A549 (cell line): ENCODE results near the gene CORO2B.

Experiments
- EP300 ChIP-seq, 2 experiments: fragments of >200 bp; sonication (Bioruptor Twin); formaldehyde crosslinking; IDR thresholded peaks; 2 replicates in 1 of 2; 3 replicates in 1 of 2; pipeline ENCODE4 v1.6.1; 2016 to 2017
- GATA3 ChIP-seq: IDR thresholded peaks from 2 replicates; pipeline ENCODE4 v1.6.1; 2012; ENCODE audit warnings: borderline replicate concordance
- JUNB ChIP-seq: fragments of >200 bp; sonication (Bioruptor Twin); formaldehyde crosslinking; IDR thresholded peaks from 2 replicates; pipeline ENCODE4 v1.6.1; 2016
- MAFK ChIP-seq: fragments of 450-650 bp; IDR thresholded peaks from 2 replicates; pipeline ENCODE4 v1.6.1; 2014; ENCODE audit not compliant: partially characterized antibody
- POLR2A ChIP-seq: IDR thresholded peaks from 2 replicates; pipeline ENCODE4 v1.6.1; 2012; ENCODE audit warnings: mild to moderate bottlenecking, low read length
- RAD21 ChIP-seq, 2 experiments: fragments of >200 bp in 1 of 2; sonication (Bioruptor Twin) in 1 of 2; formaldehyde crosslinking in 1 of 2; IDR thresholded peaks in 1 of 2; conservative IDR thresholded peaks in 1 of 2; 2 replicates in 1 of 2; 3 replicates in 1 of 2; pipeline ENCODE4 v1.6.1; 2012 to 2018; ENCODE audit warnings: inconsistent platforms in 1 of 2
- RARB ChIP-seq: fragments of 250-450 bp; sonication (Bioruptor Pico); IDR thresholded peaks from 2 replicates; pipeline ENCODE4 v1.8.0; 2021; ENCODE audit warnings: mild to moderate bottlenecking, moderate library complexity
- RCOR1 ChIP-seq: fragments of 150-350 bp; IDR thresholded peaks from 2 replicates; pipeline ENCODE4 v1.6.1; 2014; ENCODE audit warnings: antibody characterized with exemption, low read length, low read depth
- ZC3H11A ChIP-seq: fragments of 450-650 bp; IDR thresholded peaks from 2 replicates; pipeline ENCODE4 v1.6.1; 2014; ENCODE audit warnings: antibody characterized with exemption, mild to moderate bottlenecking
- ZFP36 ChIP-seq: fragments of 450-650 bp; IDR thresholded peaks from 2 replicates; pipeline ENCODE4 v1.6.1; 2014; ENCODE audit warnings: borderline replicate concordance; ENCODE audit not compliant: partially characterized antibody
- ZSCAN20 ChIP-seq: fragments of 250-450 bp; sonication (Bioruptor Pico); IDR thresholded peaks from 2 replicates; pipeline ENCODE4 v1.8.0; 2022; ENCODE audit warnings: mild to moderate bottlenecking, moderate library complexity
- TF ChIP-seq, protein P1 (sequence below): fragments of >200 bp; sonication (Bioruptor Twin); formaldehyde crosslinking; IDR thresholded peaks from 3 replicates; pipeline ENCODE4 v1.5.1; 2016
- TF ChIP-seq, protein P2 (sequence below): fragments of >200 bp; sonication (Bioruptor Twin); formaldehyde crosslinking; IDR thresholded peaks from 2 replicates; pipeline ENCODE4 v1.6.1; 2016
- TF ChIP-seq, protein P3 (sequence below): fragments of 450-650 bp; IDR thresholded peaks from 2 replicates; pipeline ENCODE4 v1.6.1; 2014; ENCODE audit warnings: antibody characterized with exemption

DNA sequence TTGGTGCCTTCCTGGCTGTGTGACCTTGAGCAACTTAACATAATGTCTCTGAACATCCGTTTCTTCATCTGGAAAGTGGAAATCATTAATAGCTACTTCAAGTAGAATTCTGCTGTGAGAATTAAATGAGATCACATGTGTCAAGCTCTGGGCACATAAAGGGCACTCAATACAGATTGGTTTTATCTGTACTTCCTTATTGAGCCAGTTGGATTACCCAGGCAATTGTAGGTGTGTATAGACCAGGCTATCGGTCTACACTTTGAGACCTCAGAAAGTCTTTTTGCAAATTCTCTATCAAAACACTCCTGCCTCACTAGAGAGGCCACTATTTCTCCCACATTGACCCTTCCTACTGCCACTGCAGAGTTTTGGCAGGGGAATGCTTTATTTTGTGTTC is 194.2 kb downstream of the CORO2B start:
- TF ChIP-seq POLR2A (no peak), EP300 (IDR thresholded peaks at IDR 0.05) (no peak), GATA3 (no peak), ZC3H11A (no peak), ZFP36 (no peak), RCOR1 (no peak), RAD21 (conservative IDR thresholded peaks at IDR 0.05 in 1 of 2, IDR thresholded peaks at IDR 0.05 in 1 of 2) (no peak), JUNB (no peak), ZSCAN20 (CRISPR knock-in tag) (no peak), RARB (CRISPR knock-in tag) (no peak), MAFK (no peak)
- TF ChIP-seq, protein P1, sequence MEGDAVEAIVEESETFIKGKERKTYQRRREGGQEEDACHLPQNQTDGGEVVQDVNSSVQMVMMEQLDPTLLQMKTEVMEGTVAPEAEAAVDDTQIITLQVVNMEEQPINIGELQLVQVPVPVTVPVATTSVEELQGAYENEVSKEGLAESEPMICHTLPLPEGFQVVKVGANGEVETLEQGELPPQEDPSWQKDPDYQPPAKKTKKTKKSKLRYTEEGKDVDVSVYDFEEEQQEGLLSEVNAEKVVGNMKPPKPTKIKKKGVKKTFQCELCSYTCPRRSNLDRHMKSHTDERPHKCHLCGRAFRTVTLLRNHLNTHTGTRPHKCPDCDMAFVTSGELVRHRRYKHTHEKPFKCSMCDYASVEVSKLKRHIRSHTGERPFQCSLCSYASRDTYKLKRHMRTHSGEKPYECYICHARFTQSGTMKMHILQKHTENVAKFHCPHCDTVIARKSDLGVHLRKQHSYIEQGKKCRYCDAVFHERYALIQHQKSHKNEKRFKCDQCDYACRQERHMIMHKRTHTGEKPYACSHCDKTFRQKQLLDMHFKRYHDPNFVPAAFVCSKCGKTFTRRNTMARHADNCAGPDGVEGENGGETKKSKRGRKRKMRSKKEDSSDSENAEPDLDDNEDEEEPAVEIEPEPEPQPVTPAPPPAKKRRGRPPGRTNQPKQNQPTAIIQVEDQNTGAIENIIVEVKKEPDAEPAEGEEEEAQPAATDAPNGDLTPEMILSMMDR: no peak
- TF ChIP-seq, protein P2, sequence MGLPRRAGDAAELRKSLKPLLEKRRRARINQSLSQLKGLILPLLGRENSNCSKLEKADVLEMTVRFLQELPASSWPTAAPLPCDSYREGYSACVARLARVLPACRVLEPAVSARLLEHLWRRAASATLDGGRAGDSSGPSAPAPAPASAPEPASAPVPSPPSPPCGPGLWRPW: no peak
- TF ChIP-seq, protein P3, sequence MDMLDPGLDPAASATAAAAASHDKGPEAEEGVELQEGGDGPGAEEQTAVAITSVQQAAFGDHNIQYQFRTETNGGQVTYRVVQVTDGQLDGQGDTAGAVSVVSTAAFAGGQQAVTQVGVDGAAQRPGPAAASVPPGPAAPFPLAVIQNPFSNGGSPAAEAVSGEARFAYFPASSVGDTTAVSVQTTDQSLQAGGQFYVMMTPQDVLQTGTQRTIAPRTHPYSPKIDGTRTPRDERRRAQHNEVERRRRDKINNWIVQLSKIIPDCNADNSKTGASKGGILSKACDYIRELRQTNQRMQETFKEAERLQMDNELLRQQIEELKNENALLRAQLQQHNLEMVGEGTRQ: no peak
